Endothelial cell of umbilical vein (primary cell): ENCODE data around the gene GGTLC2.
"Not testable (repeated sequence)": the region's sequence is repeated elsewhere in the genome, so short reads cannot be mapped to it uniquely, and the experiment has no call there.

ENCODE experiments used
- CTCF ChIP-seq, 2 donors: IDR thresholded peaks; 1 replicate in 1 of 2; 2 replicates in 1 of 2; pipeline ENCODE4 v1.5.1; 2011; ENCODE audit warnings: low read length in 2 of 2, mild to moderate bottlenecking in 2 of 2, moderate library complexity in 2 of 2, control low read depth in 1 of 2, inconsistent platforms in 1 of 2, low read depth in 1 of 2; ENCODE audit not compliant: insufficient read depth in 1 of 2; ENCODE audit errors: extremely low read depth in 1 of 2
- EZH2 ChIP-seq: IDR thresholded peaks from 2 replicates; pipeline ENCODE4 v1.6.1; 2012; ENCODE audit warnings: borderline replicate concordance, low read depth, mild to moderate bottlenecking, moderate library complexity, low read length, inconsistent platforms; ENCODE audit not compliant: severe bottlenecking
- FOS ChIP-seq: IDR thresholded peaks from 2 replicates; pipeline ENCODE4 v1.6.1; 2011; ENCODE audit warnings: mild to moderate bottlenecking, low read length, moderate library complexity, borderline replicate concordance; ENCODE audit not compliant: insufficient read depth
- GATA2 ChIP-seq: IDR thresholded peaks from 2 replicates; pipeline ENCODE4 v1.7.0; 2011; ENCODE audit warnings: low read depth, mild to moderate bottlenecking, moderate library complexity, mixed read lengths, low read length; ENCODE audit not compliant: insufficient read length, insufficient read depth
- JUN ChIP-seq: IDR thresholded peaks from 2 replicates; pipeline ENCODE4 v1.6.1; 2011; ENCODE audit warnings: borderline replicate concordance, low read depth; ENCODE audit not compliant: insufficient read length, insufficient read depth
- MAX ChIP-seq: IDR thresholded peaks from 2 replicates; pipeline ENCODE4 v1.6.1; 2011; ENCODE audit not compliant: insufficient read depth, insufficient read length
- MYC ChIP-seq: IDR thresholded peaks from one replicate; pipeline ENCODE4 v1.6.1; 2011; ENCODE audit warnings: mild to moderate bottlenecking, low read depth, low read length
- POLR2A ChIP-seq: IDR thresholded peaks from 2 replicates; pipeline ENCODE4 v1.6.1; 2012; ENCODE audit warnings: low read depth, mild to moderate bottlenecking, control low read depth, low read length
- POLR2AphosphoS5 ChIP-seq: IDR thresholded peaks from 2 replicates; pipeline ENCODE4 v1.6.1; 2012; ENCODE audit warnings: low read depth, mild to moderate bottlenecking, control low read depth, low read length, moderate library complexity; ENCODE audit not compliant: insufficient read depth

- not testable (repeated sequence) for TF ChIP-seq CTCF (IDR thresholded peaks at IDR 0.05; ENCODE audit: extremely low read depth in 1 of 2, insufficient read depth in 1 of 2, low read depth in 1 of 2, low read length in 2 of 2); EZH2; POLR2AphosphoS5; POLR2A; MAX; GATA2; JUN; MYC; FOS
Observed at GRCh38 chr22:22653677-22654381, 9.4 kb downstream of the GGTLC2 start.
